ENCODE data around the gene TLR8.
A peak's percentile ranks its signal among the peaks of the same experiment; 100 is the strongest.

Gene TLR8

DNA sequence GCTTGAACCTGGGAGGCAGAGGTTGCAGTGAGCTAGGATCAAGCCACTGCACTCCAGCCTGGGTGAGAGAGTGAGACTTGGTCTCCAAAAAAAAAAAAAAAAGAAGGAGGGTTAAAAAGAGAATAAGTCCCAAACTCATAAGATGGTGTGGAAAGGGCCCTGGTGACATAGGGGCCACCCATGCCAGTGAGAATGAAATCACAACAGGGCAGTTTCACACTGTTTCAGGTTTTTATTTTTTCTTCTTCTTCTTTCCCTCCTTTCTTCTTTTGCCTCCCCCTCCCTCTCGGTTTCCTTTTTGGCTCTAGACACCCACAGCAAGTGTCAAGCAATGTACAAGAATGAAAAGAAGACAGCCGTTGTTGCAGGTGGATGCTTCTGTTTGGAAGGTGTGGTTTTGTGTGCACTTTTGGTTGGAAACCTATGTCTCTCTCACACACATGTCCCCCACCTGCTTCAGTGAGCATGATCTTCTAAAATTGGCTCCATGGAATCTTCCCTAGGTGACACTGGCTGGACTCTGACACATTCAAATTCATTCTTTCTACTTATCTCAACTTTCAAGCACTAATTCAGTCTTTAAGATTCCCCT, 14.4 kb upstream of the TLR8 start:
- TF ChIP-seq, protein P1, sequence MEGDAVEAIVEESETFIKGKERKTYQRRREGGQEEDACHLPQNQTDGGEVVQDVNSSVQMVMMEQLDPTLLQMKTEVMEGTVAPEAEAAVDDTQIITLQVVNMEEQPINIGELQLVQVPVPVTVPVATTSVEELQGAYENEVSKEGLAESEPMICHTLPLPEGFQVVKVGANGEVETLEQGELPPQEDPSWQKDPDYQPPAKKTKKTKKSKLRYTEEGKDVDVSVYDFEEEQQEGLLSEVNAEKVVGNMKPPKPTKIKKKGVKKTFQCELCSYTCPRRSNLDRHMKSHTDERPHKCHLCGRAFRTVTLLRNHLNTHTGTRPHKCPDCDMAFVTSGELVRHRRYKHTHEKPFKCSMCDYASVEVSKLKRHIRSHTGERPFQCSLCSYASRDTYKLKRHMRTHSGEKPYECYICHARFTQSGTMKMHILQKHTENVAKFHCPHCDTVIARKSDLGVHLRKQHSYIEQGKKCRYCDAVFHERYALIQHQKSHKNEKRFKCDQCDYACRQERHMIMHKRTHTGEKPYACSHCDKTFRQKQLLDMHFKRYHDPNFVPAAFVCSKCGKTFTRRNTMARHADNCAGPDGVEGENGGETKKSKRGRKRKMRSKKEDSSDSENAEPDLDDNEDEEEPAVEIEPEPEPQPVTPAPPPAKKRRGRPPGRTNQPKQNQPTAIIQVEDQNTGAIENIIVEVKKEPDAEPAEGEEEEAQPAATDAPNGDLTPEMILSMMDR (IDR thresholded peaks at IDR 0.05; ENCODE audit: low read depth, low read length, missing control alignments), result no peak

DNA sequence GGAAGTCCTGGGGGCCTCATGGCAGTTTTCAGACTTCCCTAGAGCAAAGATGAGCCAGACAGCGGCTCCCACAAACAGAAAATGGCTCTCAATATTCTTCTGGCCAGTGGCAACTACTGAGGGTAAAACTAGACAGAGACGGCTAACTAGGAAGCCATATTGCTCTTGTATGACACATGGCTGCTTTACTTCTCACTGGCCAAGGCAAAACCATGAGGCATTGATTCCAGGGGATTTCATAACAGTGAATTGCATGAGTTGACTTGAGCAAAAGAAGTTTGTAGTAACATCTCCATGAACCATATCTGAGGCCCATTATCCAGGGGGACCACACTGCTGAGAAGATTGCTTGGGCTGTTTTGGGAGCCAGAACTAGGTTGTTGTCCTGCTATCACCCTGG, 13.7 kb upstream of the TLR8 start:
- no peaks in the 10 kb centered on the region for H3K36me3 ChIP-seq (replicated peaks)
- TF ChIP-seq, protein P1 (IDR thresholded peaks at IDR 0.05; ENCODE audit: low read depth, low read length, missing control alignments), result no peak
- no peak overlapping the region for H3K27ac ChIP-seq
- in situ Hi-C loops (cut with HindIII; ENCODE audit: low pct_ligation_motif_present, low sequenced_read_pairs), result no loop called here
- no peak for DNase-seq
- no peaks in the 10 kb centered on the region for H3K27me3 ChIP-seq (replicated peaks)
- H3K4me3 ChIP-seq (ENCODE audit: low read depth, low read length), result no peak overlapping the region

More for the DNA sequence above, 14.4 kb upstream of the TLR8 start:
- H3K27ac ChIP-seq, result no peak overlapping the region
- DNase-seq, result no peak
- no peaks in the 10 kb centered on the region for H3K27me3 ChIP-seq (replicated peaks)
- in situ Hi-C loops (cut with HindIII; ENCODE audit: low pct_ligation_motif_present, low sequenced_read_pairs), result no loop called here
- no peaks in the 10 kb centered on the region for H3K36me3 ChIP-seq (replicated peaks)
- no peak overlapping the region for H3K4me3 ChIP-seq (ENCODE audit: low read depth, low read length)

DNA sequence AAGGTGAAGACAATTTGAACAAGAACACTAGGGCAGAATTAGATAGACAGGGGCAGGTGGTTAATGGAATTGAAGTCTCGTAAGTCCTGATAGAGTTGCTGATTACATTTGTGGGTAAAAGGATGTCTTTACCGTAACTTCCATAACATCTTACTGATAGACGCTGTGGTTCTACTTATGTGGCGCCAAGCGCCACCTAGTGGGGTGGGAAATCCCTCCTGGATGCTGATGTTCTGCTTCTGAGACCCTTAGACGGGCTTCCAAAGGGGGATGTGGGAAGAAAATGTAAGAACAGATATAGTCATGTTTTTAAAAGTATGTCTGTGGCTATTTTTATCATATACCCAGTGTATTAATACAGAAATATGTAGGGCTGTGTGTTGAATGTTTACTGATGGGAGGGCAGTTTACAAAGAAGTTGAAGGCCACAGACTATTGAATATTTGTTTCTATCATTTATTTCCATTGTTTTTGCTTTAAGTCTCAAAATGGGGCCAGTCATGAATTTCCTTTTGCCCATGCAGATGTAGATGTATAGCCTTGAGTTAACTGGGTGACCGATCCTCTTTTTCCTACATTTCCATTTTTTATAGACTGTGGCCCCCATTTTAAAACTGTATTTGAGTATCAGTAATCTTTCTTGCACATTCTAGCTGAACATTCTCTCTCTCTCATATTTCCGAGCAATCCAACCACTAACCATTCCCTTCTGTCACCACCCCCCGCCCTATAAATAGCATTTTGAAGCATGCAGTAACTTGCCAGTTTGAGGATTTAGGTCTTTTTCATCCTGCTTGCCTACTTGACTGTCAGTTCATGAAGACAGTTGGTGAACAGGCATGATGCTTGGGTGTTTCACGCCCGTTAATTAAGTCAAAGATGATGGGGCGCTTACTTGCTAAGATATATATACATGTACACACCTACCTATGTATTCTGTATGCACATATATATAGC, 12.1 kb upstream of the TLR8 start:
- H3K36me3 ChIP-seq (replicated peaks), result no peaks in the 10 kb centered on the region
- in situ Hi-C loops (cut with HindIII; ENCODE audit: low pct_ligation_motif_present, low sequenced_read_pairs), result no loop called here
- DNase-seq, result peak; percentile 8
- no peak overlapping the region for H3K27ac ChIP-seq
- TF ChIP-seq, protein P1 (IDR thresholded peaks at IDR 0.05; ENCODE audit: low read depth, low read length, missing control alignments), result peak; percentile 77
- H3K27me3 ChIP-seq (replicated peaks), result no peaks in the 10 kb centered on the region
- no peak overlapping the region for H3K4me3 ChIP-seq (ENCODE audit: low read depth, low read length)

DNA sequence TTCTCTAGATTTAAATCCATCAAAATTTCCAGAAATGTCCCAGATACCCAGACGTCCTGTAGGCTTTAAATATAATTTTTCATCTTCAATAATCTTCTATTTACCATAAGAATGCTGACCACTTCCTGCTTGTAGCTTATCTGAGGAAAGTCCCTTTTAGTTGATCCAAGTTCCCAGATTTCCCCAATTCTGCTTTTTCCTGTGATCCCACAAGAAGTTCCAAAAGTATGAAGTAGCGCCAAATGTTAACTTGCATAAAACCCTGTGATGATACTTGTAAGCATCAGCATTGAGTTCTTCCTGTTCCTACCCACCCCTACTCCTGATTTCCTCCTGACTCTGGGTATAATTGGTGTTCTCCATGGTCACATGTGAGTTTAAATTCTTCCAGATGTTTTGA, 10.6 kb upstream of the TLR8 start:
- DNase-seq, result no peak
- no peak overlapping the region for H3K27ac ChIP-seq
- in situ Hi-C loops (cut with HindIII; ENCODE audit: low pct_ligation_motif_present, low sequenced_read_pairs), result no loop called here

DNA sequence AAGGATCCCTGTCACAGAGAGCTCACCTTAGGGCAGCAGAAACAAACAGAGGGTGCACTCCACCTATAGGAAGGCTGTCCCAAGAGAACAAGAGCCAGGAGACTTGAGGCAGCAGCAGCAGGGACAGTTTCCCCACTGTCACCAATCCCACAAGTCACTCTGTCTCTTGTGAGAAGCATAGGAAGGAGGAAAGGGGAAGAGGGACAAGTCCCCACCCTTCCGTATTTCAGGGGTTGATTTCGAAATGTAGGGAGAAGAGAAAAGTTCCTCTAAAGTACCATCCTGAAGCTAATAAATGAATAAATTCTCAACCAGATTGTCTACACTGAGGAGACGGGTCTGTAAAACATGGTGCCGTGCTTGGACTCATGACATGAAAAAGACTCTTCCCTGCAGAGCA, 9.5 kb upstream of the TLR8 start:
- H3K27ac ChIP-seq, result no peak overlapping the region

More for the DNA sequence above, 10.6 kb upstream of the TLR8 start:
- Histone ChIP-seq H3K27me3 (replicated peaks) (no peaks in the 10 kb centered on the region), H3K4me3 (ENCODE audit: low read depth, low read length) (no peak overlapping the region), H3K36me3 (replicated peaks) (no peaks in the 10 kb centered on the region)
- TF ChIP-seq, protein P1 (IDR thresholded peaks at IDR 0.05; ENCODE audit: low read depth, low read length, missing control alignments), result no peak

More for the DNA sequence above, 9.5 kb upstream of the TLR8 start:
- no peak overlapping the region for H3K4me3 ChIP-seq (ENCODE audit: low read depth, low read length)
- H3K27me3 ChIP-seq (replicated peaks), result no peaks in the 10 kb centered on the region
- TF ChIP-seq, protein P1 (IDR thresholded peaks at IDR 0.05; ENCODE audit: low read depth, low read length, missing control alignments), result no peak
- no peaks in the 10 kb centered on the region for H3K36me3 ChIP-seq (replicated peaks)
- in situ Hi-C loops (cut with HindIII; ENCODE audit: low pct_ligation_motif_present, low sequenced_read_pairs), result no loop called here
- DNase-seq, result no peak
